Measurements from ENCODE around the gene DBT. TPM values are rescaled to one million over a fixed set of nuclear protein-coding genes. Genes with fewer than 3 reads are reported as not detected.

The DBT gene
- total and polyA plus RNA-seq, 2 donors (not counting 1 experiment from before 2014, with no cell fraction given): 2.6 to 15.1 TPM

GRCh38 chr1:100240631-100241030 lies 9.0 kb downstream of the DBT start:
- DNase-seq (no peak), ATAC-seq (ENCODE audit: low read depth) (no peak)
- Histone ChIP-seq H3K27ac (ENCODE audit: low read length in 2 of 2) (no peak overlapping the region), H2AFZ (ENCODE audit: insufficient read depth, low read depth, low read length, poor library complexity, severe bottlenecking) (no peak overlapping the region), H3K4me2 (replicated peaks; ENCODE audit: low read depth, low read length, poor library complexity, severe bottlenecking) (no peak overlapping the region), H3K9me3 (ENCODE audit: control extremely low read depth in 1 of 3, control insufficient read depth in 2 of 3, insufficient read depth in 1 of 3, low read length in 2 of 3) (no peaks in the 10 kb centered on the region), H3K36me3 (replicated peaks in 1 of 2; ENCODE audit: control extremely low read depth in 1 of 2, control insufficient read depth in 1 of 2, extremely low read depth in 1 of 2, insufficient read depth in 2 of 2, low read length in 1 of 2) (peaks cover 2 to 15% of the 10 kb centered on the region in 2 experiments), H4K20me1 (ENCODE audit: control insufficient read depth, insufficient read depth, low read length, poor library complexity, severe bottlenecking) (peaks cover 14% of the 10 kb centered on the region), H3K9ac (ENCODE audit: low read length) (no peak overlapping the region), H3K4me3 (ENCODE audit: control extremely low read depth in 1 of 5, extremely low read depth in 1 of 5, insufficient read depth in 1 of 5, low read depth in 2 of 5, low read length in 4 of 5) (no peak overlapping the region), H3K4me1 (ENCODE audit: control insufficient read depth in 2 of 2, insufficient read depth in 2 of 2, low read length in 2 of 2) (no peaks in the 10 kb centered on the region), H3K27me3 (replicated peaks in 1 of 4; ENCODE audit: control extremely low read depth in 1 of 4, control insufficient read depth in 3 of 4, insufficient read depth in 4 of 4, low read length in 3 of 4) (no peaks in the 10 kb centered on the region), H3K79me2 (ENCODE audit: control insufficient read depth, insufficient read depth, low read length) (peaks cover 31% of the 10 kb centered on the region)
- intact Hi-C loops (cut with micrococcal nuclease): loop anchor here (10.0 kb wide), 1 partner anchor 386 kb away; the partner anchor contains the start of gene AGL
- ChIA-PET CTCF (no interaction called here), POLR2A (no interaction called here)
- no peak overlapping the region for H3K27ac Mint-ChIP-seq
- no CpG with 5 or more reads among the region's 4 CpGs for WGBS (ENCODE audit: insufficient coverage)
- TF ChIP-seq EZH2 (IDR thresholded peaks at IDR 0.05; ENCODE audit: borderline replicate concordance, insufficient read depth, low read depth, low read length, poor library complexity, severe bottlenecking): no peak
- TF ChIP-seq, protein P1, sequence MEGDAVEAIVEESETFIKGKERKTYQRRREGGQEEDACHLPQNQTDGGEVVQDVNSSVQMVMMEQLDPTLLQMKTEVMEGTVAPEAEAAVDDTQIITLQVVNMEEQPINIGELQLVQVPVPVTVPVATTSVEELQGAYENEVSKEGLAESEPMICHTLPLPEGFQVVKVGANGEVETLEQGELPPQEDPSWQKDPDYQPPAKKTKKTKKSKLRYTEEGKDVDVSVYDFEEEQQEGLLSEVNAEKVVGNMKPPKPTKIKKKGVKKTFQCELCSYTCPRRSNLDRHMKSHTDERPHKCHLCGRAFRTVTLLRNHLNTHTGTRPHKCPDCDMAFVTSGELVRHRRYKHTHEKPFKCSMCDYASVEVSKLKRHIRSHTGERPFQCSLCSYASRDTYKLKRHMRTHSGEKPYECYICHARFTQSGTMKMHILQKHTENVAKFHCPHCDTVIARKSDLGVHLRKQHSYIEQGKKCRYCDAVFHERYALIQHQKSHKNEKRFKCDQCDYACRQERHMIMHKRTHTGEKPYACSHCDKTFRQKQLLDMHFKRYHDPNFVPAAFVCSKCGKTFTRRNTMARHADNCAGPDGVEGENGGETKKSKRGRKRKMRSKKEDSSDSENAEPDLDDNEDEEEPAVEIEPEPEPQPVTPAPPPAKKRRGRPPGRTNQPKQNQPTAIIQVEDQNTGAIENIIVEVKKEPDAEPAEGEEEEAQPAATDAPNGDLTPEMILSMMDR (IDR thresholded peaks at IDR 0.05): no peak
- peaks cover 9% of the 10 kb centered on the region for H3K4me1 Mint-ChIP-seq
- no peaks in the 10 kb centered on the region for H3K9me3 Mint-ChIP-seq (ENCODE audit: insufficient read depth)
- H3K4me3 Mint-ChIP-seq: no peak overlapping the region
- H3K27me3 Mint-ChIP-seq: no peaks in the 10 kb centered on the region

GRCh38 chr1:100239961-100240360 lies 9.7 kb downstream of the DBT start:
- Mint-ChIP-seq H3K27ac (no peak overlapping the region), H3K9me3 (ENCODE audit: insufficient read depth) (no peaks in the 10 kb centered on the region), H3K4me3 (no peak overlapping the region), H3K4me1 (peaks cover 5% of the 10 kb centered on the region), H3K27me3 (no peaks in the 10 kb centered on the region)
- H3K4me1 ChIP-seq (ENCODE audit: control insufficient read depth in 2 of 2, insufficient read depth in 2 of 2, low read length in 2 of 2): no peaks in the 10 kb centered on the region
- no peak overlapping the region for H3K4me2 ChIP-seq (replicated peaks; ENCODE audit: low read depth, low read length, poor library complexity, severe bottlenecking)
- no peak overlapping the region for H3K9ac ChIP-seq (ENCODE audit: low read length)
- no peak overlapping the region for H3K27ac ChIP-seq (ENCODE audit: low read length in 2 of 2)
- peaks cover 14% of the 10 kb centered on the region for H4K20me1 ChIP-seq (ENCODE audit: control insufficient read depth, insufficient read depth, low read length, poor library complexity, severe bottlenecking)
- H2AFZ ChIP-seq (ENCODE audit: insufficient read depth, low read depth, low read length, poor library complexity, severe bottlenecking): no peak overlapping the region
- ChIA-PET CTCF (no interaction called here), POLR2A (no interaction called here)
- no peak for ATAC-seq (ENCODE audit: low read depth)
- TF ChIP-seq EZH2 (IDR thresholded peaks at IDR 0.05; ENCODE audit: borderline replicate concordance, insufficient read depth, low read depth, low read length, poor library complexity, severe bottlenecking): no peak
- TF ChIP-seq, protein P1 (IDR thresholded peaks at IDR 0.05): no peak
- peaks cover 27% of the 10 kb centered on the region for H3K79me2 ChIP-seq (ENCODE audit: control insufficient read depth, insufficient read depth, low read length)
- peaks cover 4 to 15% of the 10 kb centered on the region in 2 experiments for H3K36me3 ChIP-seq (replicated peaks in 1 of 2; ENCODE audit: control extremely low read depth in 1 of 2, control insufficient read depth in 1 of 2, extremely low read depth in 1 of 2, insufficient read depth in 2 of 2, low read length in 1 of 2)
- H3K4me3 ChIP-seq (ENCODE audit: control extremely low read depth in 1 of 5, extremely low read depth in 1 of 5, insufficient read depth in 1 of 5, low read depth in 2 of 5, low read length in 4 of 5): no peak overlapping the region
- intact Hi-C loops (cut with micrococcal nuclease): loop anchor here (10.0 kb wide), 1 partner anchor 385 kb away; the partner anchor contains the start of gene AGL
- no peaks in the 10 kb centered on the region for H3K27me3 ChIP-seq (replicated peaks in 1 of 4; ENCODE audit: control extremely low read depth in 1 of 4, control insufficient read depth in 3 of 4, insufficient read depth in 4 of 4, low read length in 3 of 4)
- no peaks in the 10 kb centered on the region for H3K9me3 ChIP-seq (ENCODE audit: control extremely low read depth in 1 of 3, control insufficient read depth in 2 of 3, insufficient read depth in 1 of 3, low read length in 2 of 3)
- DNase-seq: no peak

Data from B cell (primary cell).